Nephron (organoid): Measurements from ENCODE around the gene FGFR1OP2.

Experiments
- H3K27ac Mint-ChIP-seq, 3 experiments: 2 replicates each; pipeline ENCODE4 v1.8.0; 2020; ENCODE audit warnings: mixed read lengths in 3 of 3, mild to moderate bottlenecking in 2 of 3, moderate library complexity in 1 of 3
- H3K27me3 Mint-ChIP-seq: 2 replicates; pipeline ENCODE4 v1.8.0; 2021; ENCODE audit warnings: low read depth, mild to moderate bottlenecking, moderate library complexity, mixed read lengths
- H3K36me3 Mint-ChIP-seq: 2 replicates; pipeline ENCODE4 v1.8.0; 2020; ENCODE audit warnings: low read depth, mixed read lengths
- H3K4me1 Mint-ChIP-seq: 2 replicates; pipeline ENCODE4 v1.8.0; 2020; ENCODE audit warnings: mixed read lengths
- H3K4me3 Mint-ChIP-seq, 3 experiments: 2 replicates each; pipeline ENCODE4 v1.8.0; 2020; ENCODE audit warnings: mild to moderate bottlenecking in 3 of 3, mixed read lengths in 3 of 3, moderate library complexity in 2 of 3
- H3K9me3 Mint-ChIP-seq: 2 replicates; pipeline ENCODE4 v1.8.0; 2020; ENCODE audit warnings: mixed read lengths
- CTCF ChIP-seq, 3 experiments: fragments of 200-600 bp; sonication (generic); IDR thresholded peaks; one replicate each; pipeline ENCODE4 v1.5.0; 2021; ENCODE audit warnings: antibody characterized with exemption in 3 of 3; ENCODE audit not compliant: unreplicated experiment in 3 of 3

Gene FGFR1OP2

GRCh38 chr12:26906024-26906423 lies 32.2 kb upstream of the FGFR1OP2 start:
- H3K4me1 Mint-ChIP-seq = no peaks in the 10 kb centered on the region
- H3K9me3 Mint-ChIP-seq = peaks cover 18% of the 10 kb centered on the region
- H3K36me3 Mint-ChIP-seq = peaks cover 71% of the 10 kb centered on the region
- no peak overlapping the region for H3K4me3 Mint-ChIP-seq
- no peak for TF ChIP-seq CTCF (IDR thresholded peaks at IDR 0.05; ENCODE audit: unreplicated experiment in 3 of 3)
- H3K27ac Mint-ChIP-seq = no peak overlapping the region
- H3K27me3 Mint-ChIP-seq = no peaks in the 10 kb centered on the region

- no peak for TF ChIP-seq CTCF (IDR thresholded peaks at IDR 0.05; ENCODE audit: unreplicated experiment in 3 of 3)
- Mint-ChIP-seq H3K27me3 (no peaks in the 10 kb centered on the region), H3K9me3 (peaks cover 15% of the 10 kb centered on the region), H3K36me3 (peaks cover 67% of the 10 kb centered on the region), H3K4me1 (no peaks in the 10 kb centered on the region), H3K27ac (no peak overlapping the region), H3K4me3 (no peak overlapping the region)
These were observed 31.6 kb upstream of the FGFR1OP2 start for GRCh38 chr12:26906704-26907103.

GRCh38 chr12:26918321-26919215 lies 19.7 kb upstream of the FGFR1OP2 start:
- Mint-ChIP-seq H3K27ac (peak overlapping the region in 1 of 3 experiments; percentile 13), H3K27me3 (no peaks in the 10 kb centered on the region), H3K4me3 (no peak overlapping the region), H3K36me3 (peaks cover 58% of the 10 kb centered on the region), H3K4me1 (no peaks in the 10 kb centered on the region), H3K9me3 (no peaks in the 10 kb centered on the region)
- TF ChIP-seq CTCF (IDR thresholded peaks at IDR 0.05; ENCODE audit: unreplicated experiment in 3 of 3) = peak in 2 of 3 experiments; percentile 29 to 39

GRCh38 chr12:26919216-26919555 lies 19.1 kb upstream of the FGFR1OP2 start:
- Mint-ChIP-seq H3K27ac (no peak overlapping the region), H3K4me1 (no peaks in the 10 kb centered on the region), H3K4me3 (no peak overlapping the region), H3K36me3 (peaks cover 64% of the 10 kb centered on the region), H3K9me3 (no peaks in the 10 kb centered on the region), H3K27me3 (no peaks in the 10 kb centered on the region)
- TF ChIP-seq CTCF (IDR thresholded peaks at IDR 0.05; ENCODE audit: unreplicated experiment in 3 of 3) = no peak

- Mint-ChIP-seq H3K36me3 (peaks cover 66% of the 10 kb centered on the region), H3K27ac (no peak overlapping the region), H3K27me3 (no peaks in the 10 kb centered on the region), H3K4me1 (no peaks in the 10 kb centered on the region), H3K4me3 (no peak overlapping the region), H3K9me3 (no peaks in the 10 kb centered on the region)
- TF ChIP-seq CTCF (IDR thresholded peaks at IDR 0.05; ENCODE audit: unreplicated experiment in 3 of 3) = no peak
These were observed 16.4 kb upstream of the FGFR1OP2 start for GRCh38 chr12:26921886-26922285.

- no peaks in the 10 kb centered on the region for H3K9me3 Mint-ChIP-seq
- H3K36me3 Mint-ChIP-seq = peaks cover 69% of the 10 kb centered on the region
- H3K27ac Mint-ChIP-seq = no peak overlapping the region
- H3K27me3 Mint-ChIP-seq = no peaks in the 10 kb centered on the region
- no peak for TF ChIP-seq CTCF (IDR thresholded peaks at IDR 0.05; ENCODE audit: unreplicated experiment in 3 of 3)
- H3K4me3 Mint-ChIP-seq = no peak overlapping the region
- no peaks in the 10 kb centered on the region for H3K4me1 Mint-ChIP-seq
These were observed 9.6 kb upstream of the FGFR1OP2 start for GRCh38 chr12:26928661-26929060.
